ENCODE data around the gene MAVS.
"Not testable (repeated sequence)": the region's sequence is repeated elsewhere in the genome, so short reads cannot be mapped to it uniquely, and the experiment has no call there.

The MAVS gene

GRCh38 chr20:3854462-3854871 lies 7.8 kb downstream of the MAVS start:
- no peak for DNase-seq (ENCODE audit: low read depth)

GRCh38 chr20:3857405-3857804 lies 10.8 kb downstream of the MAVS start:
- no peak for DNase-seq (ENCODE audit: low read depth)

DNA sequence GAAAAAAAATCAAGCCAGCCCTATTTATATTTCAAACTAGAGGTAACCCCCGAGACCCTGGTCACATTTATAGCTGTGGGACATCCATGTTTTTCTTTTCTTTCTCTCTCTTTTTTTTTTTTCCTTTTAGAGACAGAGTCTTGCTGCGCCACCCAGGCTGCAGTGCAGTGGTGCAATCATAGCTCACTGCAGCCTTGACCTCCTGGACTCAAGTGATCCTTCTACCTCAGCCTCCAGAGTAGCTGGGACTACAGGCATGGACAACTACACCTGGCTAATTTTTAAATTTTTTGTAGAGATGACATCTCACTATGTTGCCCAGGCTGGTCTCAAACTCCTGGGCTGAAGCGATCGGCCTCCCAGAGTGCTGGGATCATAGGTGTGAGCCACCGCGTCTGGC lies 12.1 kb downstream of the MAVS start:
- DNase-seq (ENCODE audit: low read depth), result no peak

DNA sequence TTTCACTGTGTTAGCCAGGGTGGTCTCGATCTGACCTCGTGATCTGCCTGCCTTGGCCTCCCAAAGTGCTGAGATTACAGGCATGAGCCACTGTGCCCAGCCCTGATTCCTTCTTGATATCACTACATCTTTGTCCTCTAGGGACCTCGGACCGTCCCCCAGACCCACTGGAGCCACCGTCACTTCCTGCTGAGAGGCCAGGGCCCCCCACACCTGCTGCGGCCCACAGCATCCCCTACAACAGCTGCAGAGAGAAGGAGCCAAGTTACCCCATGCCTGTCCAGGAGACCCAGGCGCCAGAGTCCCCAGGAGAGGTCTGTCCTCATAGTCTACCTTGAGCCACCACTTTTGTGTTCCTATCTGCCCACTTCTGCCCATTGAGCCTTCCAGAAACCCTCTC lies 14.6 kb downstream of the MAVS start:
- DNase-seq (ENCODE audit: low read depth), result no peak

DNA sequence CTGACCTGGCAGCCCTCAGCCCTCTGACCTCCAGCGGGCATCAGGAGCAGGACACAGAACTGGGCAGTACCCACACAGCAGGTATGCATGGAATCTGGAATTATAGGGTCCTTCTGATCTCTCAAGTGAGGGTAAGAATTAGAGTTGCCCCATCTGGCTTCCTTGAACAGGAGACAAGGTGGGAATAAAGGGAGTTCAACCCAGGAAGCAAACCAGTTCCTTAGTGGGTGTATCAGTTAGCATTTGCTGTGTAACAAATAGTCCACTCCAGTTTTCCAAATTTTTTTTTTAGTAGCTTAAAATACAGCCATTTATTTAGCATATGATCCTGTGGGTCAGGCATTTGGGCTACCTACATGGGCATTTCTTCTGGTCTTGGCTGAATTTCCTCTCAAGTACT lies 15.7 kb downstream of the MAVS start:
- DNase-seq (ENCODE audit: low read depth), result no peak

- DNase-seq (ENCODE audit: low read depth), result no peak
These were observed 16.7 kb downstream of the MAVS start for GRCh38 chr20:3863317-3863716.

GRCh38 chr20:3864518-3864917 lies 17.9 kb downstream of the MAVS start:
- DNase-seq (ENCODE audit: low read depth), result no peak

GRCh38 chr20:3865152-3865886 lies 18.7 kb downstream of the MAVS start:
- no peak for DNase-seq (ENCODE audit: low read depth)

DNA sequence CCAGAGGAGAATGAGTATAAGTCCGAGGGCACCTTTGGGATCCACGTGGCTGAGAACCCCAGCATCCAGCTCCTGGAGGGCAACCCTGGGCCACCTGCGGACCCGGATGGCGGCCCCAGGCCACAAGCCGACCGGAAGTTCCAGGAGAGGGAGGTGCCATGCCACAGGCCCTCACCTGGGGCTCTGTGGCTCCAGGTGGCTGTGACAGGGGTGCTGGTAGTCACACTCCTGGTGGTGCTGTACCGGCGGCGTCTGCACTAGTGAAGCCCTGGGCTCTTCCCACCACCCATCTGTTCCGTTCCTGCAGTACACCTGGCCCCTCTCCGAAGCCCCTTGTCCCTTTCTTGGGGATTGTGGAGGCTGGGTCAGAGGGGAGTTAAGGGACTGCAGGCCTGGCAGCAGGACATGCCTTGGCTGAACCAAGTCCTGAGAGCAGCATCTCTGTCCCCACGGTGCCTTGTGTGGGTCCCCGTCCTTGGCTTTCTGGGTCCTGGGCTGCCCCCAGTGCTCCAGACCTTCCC lies 19.3 kb downstream of the MAVS start:
- DNase-seq (ENCODE audit: low read depth), result no peak

GRCh38 chr20:3866464-3866863 lies 19.8 kb downstream of the MAVS start:
- DNase-seq (ENCODE audit: low read depth), result no peak

DNA sequence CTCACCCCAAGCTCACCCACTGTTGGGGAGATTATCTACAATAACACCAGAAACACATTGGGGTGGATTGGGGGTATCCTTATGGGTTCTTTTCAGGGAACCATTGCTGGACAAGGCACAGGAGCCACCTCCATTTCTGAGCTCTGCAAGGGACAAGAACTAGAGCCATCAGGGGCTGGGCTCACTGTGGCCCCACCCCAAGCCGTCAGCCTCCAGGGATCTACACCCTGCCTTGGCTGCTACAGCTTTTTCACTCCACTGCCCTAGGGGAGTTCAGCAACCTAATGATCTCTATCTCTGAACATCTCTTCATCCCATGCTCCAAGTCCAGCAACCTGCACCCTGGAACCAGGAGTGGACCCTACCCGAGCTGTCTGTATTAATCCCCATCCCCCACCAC lies 21.2 kb downstream of the MAVS start:
- no peak for DNase-seq (ENCODE audit: low read depth)

DNA sequence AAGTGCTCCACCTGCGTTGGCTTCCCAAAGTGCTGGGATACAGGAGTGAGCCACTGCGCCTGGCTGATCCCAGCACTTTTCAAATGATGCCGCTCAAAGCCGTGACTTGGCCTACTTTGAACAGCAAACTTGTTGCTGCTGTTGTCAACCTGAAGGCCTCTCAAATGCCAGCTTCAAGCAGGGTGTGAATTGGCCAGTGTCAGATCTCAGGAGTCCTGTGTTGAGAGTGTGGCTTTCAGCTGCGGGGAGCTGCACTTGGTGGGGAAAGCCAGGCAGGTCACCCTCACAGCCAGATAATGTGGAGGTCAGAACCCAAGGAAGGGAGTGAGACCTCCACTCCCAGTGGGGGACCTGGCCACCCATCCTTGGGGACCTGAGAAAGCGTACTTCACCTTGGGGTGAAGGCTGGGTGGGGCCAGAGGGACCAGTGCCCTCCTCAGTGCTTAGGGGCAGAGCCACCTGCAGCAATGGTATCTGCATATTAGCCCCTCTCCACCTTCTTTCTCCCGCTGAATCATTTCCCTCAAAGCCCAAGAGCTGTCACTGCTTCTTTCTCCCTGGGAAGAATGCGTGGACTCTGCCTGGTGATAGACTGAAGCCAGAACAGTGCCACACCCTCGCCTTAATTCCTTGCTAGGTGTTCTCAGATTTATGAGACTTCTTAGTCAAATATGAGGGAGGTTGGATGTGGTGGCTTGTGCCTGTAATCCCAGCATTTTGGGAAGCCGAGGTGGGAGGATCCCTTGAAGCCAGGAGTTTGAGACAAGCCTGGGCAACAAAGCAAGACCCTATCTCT lies 23.4 kb downstream of the MAVS start:
- DNase-seq (ENCODE audit: low read depth), result no peak

DNA sequence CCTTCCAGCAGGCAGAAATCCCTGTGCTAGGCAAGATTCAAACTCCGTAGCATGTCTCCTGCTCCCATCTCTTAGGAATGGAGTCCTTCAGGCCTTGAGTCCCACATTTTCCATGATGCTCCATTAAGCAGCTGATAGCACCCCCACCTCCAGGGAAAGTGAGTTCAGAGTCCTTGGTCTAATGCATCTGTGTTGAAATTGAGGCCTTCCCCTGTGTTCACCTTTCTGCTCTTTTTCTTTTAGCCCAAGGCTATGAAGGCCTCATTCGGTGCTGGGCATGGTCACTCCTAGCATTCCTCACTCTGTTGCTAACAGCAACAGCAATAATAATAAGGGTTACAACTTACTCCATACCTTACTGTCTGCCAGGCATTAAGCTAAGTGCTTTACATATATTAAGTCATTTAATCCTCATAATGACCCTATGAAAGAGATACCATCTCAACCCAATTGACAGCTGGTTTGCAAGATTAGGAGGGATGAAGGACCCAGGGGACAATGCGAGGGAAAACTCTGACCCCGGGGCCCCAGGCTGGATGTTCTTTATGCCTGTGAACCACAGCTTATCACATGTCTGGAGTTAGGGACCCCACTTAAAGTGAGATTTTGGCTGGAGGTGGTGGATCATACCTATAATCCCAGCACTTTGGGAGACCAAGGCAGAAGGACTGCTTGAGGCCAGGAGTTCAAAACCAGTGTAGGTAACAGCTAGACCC lies 25.1 kb downstream of the MAVS start:
- no peak for DNase-seq (ENCODE audit: low read depth)

DNA sequence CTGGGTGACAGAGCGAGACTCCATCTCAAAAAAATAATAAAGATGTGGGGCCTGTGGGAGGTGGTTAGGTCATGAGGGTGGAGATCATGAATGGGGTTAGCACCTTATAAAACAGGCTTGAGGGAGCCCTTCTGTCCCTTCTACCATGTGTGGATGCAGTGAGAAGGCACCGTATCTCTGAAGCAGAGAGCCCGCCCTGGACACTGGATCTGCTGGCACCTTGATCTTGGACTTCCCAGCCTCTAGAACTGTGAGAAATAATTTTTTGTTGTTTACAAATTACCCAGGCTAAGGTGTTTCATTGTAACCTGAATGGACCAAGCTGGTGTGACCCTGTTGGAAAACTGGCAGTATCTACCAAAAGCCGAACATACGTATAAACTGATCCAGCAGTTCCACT lies 26.9 kb downstream of the MAVS start:
- DNase-seq (ENCODE audit: low read depth), result no peak

- no peak for DNase-seq (ENCODE audit: low read depth)
These were observed 27.7 kb downstream of the MAVS start for GRCh38 chr20:3874194-3874844.

- DNase-seq (ENCODE audit: low read depth), result no peak
These were observed 28.8 kb downstream of the MAVS start for GRCh38 chr20:3875378-3875974.

- DNase-seq (ENCODE audit: low read depth), result no peak
These were observed 29.4 kb downstream of the MAVS start for GRCh38 chr20:3876000-3876399.

DNA sequence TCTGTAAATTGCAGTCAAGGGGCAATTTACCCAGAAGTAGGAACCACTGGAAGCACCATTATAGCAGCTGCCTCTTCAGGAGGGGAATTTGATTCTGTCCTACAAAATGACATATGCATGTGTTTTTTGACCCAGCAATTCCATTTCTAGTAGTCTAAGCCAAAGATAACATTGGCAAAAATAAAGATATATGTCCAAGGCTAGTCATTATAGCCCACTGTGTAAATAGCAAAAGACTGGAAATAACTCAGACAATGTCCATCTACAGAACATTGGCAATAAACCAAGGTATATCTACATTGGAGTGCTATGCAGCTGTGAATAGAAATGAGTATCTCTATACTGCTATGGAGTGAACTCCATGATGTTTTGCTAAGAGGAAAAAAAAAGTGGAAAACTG lies 30.0 kb downstream of the MAVS start:
- no peak for DNase-seq (ENCODE audit: low read depth)

DNA sequence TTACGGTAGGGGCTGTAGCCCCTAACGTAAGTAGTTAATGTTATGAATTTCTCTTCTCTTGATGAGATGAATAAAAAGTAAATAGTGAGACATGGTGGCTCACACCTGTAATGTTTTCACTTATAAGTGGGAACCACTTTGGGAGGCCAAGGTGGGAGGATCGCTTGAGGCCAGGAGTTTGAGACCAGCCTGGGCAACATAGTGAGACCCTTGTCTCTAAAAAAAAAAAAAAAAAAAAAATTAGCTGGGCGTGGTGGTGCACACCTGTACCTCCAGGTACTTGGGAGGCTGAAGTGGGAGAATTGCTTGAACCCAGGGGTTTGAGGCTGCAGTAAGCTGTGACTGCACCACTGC lies 32.3 kb downstream of the MAVS start:
- DNase-seq (ENCODE audit: low read depth), result not testable (repeated sequence)

- DNase-seq (ENCODE audit: low read depth), result no peak
These were observed 39.1 kb downstream of the MAVS start for GRCh38 chr20:3885715-3886114.

GRCh38 chr20:3887876-3888620 lies 41.4 kb downstream of the MAVS start:
- no peak for DNase-seq (ENCODE audit: low read depth)
